Activated naive CD4-positive, alpha-beta T cell (primary cell): Measurements from ENCODE around the gene IL31.
A peak's percentile ranks its signal among the peaks of the same experiment; 100 is the strongest.
"Not testable (repeated sequence)": the region's sequence is repeated elsewhere in the genome, so short reads cannot be mapped to it uniquely, and the experiment has no call there.

Experiments
- DNase-seq, 4 experiments: peaks; one replicate each; lab custom pipeline; 2025; lab: John Stamatoyannopoulos, UW

IL31 gene

DNA sequence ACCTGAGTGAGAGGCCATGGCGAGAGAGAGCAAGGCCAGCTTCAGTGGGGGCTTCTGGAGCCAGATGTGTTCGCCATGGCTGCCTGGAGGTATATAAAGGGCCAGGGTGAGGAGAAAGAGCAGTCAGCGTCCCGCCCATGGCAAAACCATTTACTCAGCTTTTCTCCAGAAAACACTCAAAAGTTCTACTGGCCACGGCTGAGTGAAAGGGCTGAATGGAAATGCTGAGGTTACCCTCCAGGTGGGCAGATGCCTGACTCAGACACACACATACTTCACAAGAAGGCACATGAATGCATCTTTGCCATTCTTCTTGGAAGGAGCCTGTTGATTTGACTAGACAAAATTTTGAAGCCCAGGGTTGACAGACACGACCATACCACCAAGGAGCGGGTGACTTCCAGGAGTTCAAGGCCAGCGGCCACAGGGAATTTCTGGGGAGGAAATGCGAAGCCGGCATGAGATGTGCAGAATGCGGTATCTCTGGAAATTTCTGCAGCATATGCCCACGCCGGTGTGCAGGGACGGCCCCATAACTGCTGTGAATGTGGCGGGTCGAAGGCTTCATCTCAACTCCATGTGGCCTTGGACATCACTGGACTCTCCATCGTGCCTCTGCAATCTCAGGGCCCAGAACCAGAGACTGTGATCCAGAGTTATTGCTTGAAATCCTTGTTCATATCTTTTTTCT is at the start of gene IL31:
IL31 (minus strand) TSS at position 67 of the 691 bp plus-strand sequence; CDS start at position 18, 49 bp downstream.
- DNase-seq: no peak

DNA sequence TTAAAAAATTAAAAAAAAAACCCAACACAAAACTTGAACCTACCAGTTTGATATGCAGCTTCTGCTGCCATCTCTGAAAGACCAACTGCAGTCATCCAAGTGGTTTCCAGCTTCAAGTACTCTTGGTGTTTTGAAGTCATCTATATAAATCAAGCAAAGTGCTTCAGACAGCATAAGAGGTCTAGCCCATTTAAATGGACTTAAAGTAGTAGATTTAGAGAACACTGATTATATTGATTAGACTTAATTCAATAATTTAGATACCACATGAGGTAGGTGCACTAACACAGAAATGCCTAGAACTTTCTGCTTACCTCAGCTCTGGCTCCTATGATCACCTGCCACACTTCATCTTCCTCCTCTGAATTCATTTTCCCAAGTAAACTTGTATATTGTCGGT is 42.4 kb upstream of the IL31 start:
- DNase-seq: no peak

DNA sequence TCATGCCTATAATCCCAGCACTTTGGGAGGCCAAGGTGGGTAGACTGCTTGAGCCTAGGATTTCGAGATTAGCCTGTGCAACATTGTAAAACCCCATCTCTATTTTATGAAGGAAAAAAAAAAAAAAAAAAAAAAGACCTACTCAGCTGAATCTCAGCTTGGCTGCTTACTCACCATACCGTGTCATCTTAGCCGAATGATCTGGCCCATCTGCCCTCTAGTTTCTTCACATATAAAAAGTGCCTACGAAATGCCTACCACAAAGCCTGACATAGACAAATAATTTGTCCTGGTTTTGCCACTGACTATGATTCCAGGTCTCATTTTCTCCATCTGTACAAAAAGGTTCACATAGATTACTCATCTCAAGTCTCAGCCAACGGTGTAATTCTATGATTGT is 41.8 kb upstream of the IL31 start:
- DNase-seq: no peak

DNA sequence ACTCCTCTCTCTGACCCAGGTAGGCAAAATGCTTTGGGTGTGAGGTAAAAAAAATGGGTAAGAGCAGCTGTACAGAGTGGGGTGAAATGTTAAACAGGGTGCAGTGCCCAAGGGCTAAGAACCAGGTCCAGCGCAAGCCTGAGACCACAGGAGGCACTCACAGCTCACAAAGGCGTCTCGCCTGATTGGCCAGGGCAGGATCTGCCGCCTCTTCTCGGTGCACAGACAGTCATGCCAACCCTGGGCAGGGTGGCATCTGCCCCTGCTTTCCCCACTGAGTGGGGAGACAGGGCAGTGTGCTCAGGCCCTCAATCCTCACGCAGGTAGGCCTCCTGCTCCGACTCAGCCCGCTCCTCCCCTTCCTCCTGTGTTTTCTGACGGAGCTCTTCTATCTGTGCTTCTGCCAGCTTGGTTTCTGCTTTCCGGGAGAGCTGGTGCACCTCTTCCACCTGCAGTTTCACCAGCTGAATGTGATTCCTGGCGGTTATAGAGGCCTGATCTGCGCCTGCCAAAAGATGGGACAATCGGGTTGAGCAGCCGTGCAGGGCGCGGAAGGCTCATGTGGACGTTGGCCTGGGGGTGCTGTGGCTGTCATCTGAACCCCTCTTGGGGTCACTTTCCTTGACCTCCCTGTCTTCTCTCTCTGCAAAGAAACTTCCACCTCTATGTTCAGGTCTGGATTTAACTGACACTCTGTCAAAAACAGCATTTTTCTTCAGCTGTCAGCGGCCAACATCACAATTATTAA is 34.2 kb upstream of the IL31 start:
- no peak for DNase-seq

DNA sequence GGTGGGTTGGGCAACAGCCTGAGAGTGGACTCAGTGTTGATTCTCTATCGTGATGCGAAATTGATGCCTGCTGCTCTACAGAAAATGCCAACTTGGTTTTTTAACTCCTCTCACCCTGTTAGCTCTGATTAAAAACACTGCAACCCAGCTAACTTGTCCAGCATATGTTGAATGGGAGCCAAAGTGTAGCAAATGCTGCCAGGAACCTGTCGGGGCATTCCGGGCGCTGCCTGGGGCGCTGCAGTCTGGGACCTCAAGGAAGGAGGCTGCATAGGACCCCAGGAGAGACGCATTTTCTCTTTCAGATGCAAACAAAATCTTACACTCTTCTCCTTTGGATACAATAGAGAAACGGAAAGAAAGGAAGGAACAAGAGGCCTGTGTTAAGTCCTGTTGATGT is 33.4 kb upstream of the IL31 start:
- DNase-seq: no peak

DNA sequence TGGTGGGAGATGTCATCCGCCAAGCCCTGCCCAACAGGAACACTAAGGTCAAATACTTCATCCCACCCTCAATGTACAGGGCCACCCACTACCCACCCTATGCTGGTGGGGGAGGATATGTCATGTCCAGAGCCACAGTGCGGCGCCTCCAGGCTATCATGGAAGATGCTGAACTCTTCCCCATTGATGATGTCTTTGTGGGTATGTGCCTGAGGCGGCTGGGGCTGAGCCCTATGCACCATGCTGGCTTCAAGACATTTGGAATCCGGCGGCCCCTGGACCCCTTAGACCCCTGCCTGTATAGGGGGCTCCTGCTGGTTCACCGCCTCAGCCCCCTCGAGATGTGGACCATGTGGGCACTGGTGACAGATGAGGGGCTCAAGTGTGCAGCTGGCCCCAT is 33.0 kb upstream of the IL31 start:
- DNase-seq: no peak

DNA sequence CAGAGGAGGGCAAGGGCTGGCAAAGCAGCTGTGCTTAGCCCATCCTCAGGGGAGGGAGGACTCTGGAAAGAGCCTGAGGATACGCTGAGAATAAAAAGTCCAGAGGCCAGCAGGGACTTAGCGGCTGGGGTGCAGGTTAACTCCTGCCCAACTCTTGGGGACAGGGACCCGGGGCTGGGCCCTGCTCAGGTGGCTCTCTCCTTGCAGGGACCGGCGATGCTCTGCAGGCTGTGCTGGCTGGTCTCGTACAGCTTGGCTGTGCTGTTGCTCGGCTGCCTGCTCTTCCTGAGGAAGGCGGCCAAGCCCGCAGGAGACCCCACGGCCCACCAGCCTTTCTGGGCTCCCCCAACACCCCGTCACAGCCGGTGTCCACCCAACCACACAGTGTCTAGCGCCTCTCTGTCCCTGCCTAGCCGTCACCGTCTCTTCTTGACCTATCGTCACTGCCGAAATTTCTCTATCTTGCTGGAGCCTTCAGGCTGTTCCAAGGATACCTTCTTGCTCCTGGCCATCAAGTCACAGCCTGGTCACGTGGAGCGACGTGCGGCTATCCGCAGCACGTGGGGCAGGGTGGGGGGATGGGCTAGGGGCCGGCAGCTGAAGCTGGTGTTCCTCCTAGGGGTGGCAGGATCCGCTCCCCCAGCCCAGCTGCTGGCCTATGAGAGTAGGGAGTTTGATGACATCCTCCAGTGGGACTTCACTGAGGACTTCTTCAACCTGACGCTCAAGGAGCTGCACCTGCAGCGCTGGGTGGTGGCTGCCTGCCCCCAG is 32.3 kb upstream of the IL31 start:
- no peak for DNase-seq

DNA sequence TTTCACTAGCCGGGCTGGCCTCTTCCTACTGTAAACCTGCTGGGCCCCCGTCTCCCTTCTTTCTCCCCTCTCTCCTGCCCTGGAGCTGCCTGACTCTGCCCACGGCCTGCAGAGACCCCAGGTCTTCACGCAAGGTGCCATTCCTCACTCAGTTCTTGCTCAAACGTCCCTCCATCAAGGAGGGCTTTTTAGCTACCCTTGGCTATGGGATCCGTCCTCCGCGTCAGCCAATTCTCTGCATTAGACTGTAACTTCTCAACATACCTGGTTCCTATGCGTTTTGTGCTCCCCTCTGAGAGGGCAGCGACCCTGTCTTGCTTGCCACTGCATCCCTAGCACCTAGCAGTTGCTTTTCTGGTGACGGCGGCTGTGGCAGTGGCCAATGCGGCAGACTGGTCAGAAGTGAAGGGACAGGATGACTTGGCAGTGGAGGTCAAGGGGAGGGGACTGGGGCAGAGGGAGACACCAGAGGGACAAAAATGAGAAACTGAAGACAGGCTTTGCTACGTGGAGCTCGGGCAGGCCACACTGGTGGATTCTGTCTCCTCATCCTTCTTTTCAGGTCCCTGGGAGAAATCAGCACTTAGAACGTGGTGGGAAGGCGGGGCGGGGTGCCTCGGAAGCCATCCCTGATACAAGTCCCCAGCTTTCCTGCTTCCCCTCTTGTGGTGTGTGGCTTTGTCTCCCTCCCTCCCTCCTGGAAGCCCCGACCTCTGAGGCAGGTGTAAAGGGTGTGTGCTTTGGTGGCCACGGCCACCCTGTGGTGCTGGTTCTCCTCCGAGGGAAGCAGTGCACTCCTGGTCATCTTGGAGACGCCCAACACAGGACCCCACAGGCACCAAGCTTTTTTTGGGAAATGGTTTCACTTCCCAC is 31.3 kb upstream of the IL31 start:
- DNase-seq: no peak

DNA sequence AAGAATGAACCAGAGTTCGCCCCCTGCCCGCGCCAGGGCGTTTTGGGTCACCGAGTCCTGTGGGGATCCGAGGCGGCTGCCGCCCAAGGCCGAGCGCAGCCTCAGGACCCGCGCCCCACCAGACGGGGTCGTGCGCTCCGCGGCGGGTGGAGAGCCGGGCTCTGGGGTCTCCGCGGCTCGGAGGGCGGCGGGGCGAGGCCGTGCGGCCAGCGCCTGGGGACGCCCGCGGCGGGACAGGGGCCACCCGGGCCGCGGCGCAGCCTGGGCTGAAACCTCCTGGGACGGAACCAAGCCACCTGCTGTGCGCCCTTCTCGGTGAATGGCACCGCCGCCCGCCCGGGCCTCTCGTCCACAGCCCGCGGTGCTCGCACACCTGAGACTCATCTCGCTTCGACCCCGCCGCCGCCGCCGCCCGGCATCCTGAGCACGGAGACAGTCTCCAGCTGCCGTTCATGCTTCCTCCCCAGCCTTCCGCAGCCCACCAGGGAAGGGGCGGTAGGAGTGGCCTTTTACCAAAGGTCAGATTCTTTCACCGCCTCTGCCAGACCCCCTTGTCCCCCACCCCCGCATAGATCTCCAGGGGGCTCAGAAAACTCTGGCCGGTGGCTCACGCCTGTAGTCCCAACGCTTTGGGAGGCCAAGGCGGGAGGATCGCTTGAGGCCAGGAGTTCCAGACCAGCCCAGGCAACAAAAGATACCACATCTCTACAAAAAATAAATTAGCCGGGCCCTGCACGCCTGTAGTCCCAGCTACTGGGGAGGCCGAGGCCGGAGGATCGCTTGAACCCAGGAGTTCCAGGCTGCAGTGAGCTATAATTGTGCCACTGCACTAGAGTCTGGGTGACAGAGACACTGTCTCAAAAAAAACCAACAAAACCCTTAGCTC is 30.4 kb upstream of the IL31 start:
- peak in 1 of 4 experiments; percentile 36 for DNase-seq

DNA sequence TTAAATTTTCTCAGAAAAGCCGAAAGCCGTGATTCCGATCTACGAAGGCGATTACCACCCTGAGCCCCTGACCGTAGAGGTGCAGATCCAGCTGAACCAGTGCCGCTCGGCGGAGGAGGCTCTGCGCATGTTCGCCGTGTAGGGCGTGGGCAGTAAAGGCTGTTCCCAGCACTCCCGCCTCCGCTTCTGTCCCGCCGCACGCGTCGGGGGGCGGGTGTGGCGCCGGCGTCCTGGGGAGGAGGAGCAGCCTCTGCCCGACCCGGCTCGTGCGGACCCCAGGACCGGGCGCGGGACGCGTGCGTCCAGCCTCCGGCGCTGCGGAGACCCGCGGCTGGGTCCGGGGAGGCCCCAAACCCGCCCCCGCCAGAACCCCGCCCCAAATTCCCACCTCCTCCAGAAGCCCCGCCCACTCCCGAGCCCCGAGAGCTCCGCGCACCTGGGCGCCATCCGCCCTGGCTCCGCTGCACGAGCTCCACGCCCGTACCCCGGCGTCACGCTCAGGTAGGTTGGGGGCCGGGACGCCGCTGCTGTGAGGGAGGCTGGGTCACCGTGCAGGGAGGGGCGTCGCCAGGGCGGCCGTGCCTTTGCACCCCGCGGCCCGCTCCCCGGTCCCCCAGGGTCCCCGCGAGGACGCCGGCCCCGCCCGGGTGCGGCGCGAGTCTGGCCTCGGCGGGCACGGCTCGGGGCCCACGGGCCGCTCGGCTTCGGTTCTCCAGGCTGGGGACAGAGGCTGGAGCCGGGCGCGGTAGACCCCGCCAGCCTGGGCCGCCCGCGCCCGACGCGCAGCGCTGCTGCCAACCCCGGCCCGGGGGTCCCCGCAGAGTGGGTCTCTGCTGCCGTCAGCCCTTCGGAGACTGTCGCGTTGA is 29.5 kb upstream of the IL31 start, which contains the start of gene B3GNT4:
B3GNT4 (plus strand) TSS at position 409 of the 866 bp plus-strand sequence. CDS start 910 bp downstream, outside the sequence.
- DNase-seq: peak in 3 of 4 experiments; percentile 27 to 69 (median 47)

DNA sequence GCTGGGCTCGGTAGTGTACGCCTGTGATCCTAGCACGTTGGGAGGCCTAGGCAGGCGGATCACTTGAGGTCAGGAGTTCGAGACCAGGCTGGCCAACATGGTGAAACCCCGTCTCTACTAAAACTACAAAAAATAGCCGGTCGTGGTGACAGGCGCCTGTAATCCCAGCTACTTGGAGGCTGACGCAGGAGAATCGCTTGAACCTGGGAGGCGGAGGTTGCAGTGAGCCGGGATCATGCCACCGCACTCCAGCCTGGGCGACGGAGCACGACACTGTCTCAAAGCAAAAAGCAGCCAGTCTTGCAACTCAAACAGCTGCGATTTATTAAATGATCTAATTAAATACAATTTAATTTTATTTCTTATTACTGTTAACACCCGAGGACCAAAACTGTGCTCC is 28.8 kb upstream of the IL31 start:
- DNase-seq: not testable (repeated sequence)

DNA sequence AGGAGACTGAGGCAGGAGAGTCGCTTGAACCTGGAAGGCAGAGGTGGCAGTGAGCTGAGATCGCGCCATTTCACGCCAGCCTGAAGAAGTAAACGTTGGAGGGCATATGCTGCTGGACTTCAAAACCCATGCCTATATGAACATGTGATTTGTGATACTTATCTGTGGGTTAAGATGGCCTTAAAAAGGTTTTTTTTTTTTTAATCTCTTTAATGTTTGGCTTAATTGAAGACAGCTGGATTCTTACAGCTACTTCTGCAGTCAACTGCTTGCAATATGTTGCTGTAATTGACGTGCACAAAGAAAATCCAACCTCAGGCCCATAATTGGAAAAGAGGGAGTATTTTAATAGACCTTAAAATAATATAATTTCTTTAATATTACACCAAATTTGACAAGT is 28.0 kb upstream of the IL31 start:
- no peak for DNase-seq

DNA sequence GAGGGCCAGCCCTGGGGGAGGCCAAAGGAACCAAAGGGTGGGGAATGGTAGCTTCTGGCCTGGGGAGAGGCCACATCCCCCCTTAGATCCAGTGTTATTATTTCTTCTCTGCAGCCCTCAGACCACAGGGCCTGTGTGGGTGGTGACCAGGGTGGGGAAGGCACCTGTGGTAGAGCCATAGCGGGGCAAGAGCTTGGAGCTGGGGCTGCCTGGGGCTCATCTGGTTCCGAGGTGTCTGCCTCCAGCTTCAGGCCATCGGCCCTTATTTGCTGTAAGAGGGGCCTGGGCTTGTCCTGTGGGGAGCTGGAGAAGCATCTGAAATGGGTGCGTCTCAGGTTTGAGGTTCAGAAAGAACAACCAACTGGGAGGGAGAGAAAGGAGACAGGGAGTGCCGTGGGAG is 27.4 kb upstream of the IL31 start:
- DNase-seq: no peak

DNA sequence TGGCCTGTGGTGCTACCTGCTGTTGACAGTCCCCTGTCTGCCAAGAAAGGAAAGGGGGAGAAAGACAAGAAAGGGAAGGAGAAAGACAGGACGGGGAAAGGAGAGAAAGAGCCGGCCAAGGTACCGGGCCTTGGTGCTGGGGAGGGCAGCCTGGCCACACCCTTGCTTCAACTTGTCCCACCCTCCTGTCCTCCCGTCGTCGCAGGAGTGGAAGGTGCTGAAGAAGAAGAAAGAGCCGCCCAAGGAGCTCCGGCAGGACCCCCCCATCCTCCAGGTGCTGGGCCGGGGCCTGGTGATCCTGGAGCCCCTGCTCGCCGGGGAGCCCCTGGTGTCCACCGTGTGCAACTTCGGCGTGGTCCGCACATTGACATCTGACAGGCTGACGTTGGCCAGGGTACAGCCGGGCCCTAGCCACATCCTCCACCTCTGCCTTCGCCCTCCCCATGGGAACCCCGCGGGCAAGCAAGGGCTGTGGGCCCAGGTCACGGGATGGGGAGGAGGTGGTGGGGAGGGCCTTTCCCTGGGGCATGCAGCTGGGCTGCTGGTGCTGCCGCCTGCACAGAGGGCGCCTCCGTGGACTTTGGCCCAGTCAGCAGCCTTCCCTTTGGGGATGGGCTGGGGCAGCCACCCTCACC is 26.6 kb upstream of the IL31 start:
- no peak for DNase-seq

DNA sequence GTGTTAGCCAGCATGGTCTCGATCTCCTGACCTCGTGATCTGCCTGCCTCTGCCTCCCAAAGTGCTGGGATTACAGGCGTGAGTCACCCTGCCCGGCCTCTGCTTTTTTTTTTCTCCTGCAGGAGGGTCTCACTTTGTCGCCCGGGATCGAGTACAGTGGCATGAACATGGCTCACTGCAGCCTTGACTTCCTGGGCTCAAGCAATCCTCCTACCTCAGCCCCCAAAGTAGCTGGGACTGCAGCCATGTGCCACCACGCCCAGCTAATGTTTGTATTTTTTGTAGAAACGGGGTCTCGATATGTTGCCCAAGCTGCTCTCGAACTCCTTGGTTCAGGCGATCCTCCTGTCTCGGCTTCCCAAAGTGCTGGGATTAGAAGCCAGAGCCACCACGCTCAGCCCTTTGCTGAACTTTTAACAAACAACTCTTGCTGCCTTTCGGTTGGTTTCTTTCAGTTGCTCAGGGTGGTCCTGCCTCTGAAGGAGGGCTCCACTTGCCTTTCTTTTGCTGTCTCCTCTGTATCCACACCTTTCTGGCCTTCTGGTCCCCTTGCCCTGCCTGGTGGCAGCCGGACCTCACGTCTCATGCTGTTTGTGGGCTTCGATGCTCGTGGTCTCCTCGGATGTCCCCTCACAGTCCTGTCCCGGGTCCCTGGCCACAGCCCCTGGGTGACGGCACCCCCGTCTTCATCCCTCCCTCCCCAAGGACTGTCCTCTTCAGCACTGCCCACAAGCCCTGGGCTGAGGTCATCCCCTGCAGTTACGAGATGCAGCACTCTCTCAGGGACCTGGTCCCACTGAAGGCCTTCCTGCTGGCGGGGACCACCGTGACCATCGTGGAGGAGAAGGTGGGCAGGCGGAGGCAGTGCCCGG is 25.7 kb upstream of the IL31 start:
- DNase-seq: no peak

DNA sequence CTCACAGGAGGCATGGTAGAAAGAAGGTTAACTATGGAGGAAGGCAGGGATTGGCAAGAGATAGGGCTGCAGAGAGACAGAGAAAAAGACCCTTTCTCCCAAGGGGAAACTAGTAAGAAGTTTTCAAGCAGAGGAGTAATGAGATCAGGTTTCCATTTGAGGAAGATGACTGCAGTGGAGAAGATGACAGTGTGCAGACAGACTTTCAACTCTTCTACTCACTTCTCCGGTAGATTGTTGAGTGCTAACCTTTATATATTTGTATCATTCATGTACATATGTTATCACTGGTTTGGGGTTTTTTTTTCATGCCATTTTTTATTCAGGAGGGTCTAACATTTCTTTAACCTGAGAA is 23.6 kb upstream of the IL31 start:
- no peak for DNase-seq

DNA sequence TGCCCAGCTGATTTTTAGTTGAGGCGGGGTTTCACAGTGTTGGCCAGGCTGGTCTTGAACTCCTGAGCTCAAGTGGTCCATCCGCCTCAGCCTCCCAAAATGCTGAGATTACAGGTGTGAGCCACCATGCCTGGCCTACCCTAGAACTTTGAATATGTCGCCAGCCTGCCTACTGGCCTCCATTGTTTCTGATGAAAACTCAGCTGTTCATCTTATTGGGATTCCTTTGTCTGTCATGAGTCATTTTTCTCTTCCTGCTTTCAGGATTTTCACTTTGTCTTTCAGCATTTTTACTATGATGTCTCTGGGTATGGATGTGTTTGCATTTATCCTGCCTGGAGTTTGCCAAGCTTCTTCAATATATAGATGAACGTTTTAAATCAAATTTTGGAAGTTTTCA is 21.4 kb upstream of the IL31 start:
- no peak for DNase-seq

DNA sequence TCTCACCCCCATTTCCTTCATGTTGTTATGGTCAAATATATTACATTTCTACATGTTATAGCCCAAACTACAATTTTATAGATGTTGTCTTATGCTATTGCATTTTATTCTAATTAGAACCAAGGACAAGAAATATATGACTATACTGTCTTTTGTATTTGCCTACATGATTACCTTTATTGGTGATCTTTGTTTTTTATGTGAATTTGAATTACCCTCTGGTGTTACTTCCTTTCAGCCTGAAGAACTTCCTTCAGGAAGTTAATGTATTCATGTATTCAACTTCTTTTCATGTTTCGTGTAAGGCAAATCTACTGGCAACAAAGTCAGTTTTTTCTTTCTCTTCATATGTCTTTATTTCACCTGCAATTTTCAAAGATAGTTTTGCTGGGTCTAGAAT is 20.8 kb upstream of the IL31 start:
- DNase-seq: no peak
